Spleen (tissue), 11 donors: Measurements from ENCODE around the gene FSIP1. TPM values are rescaled to one million over a fixed set of nuclear protein-coding genes. Genes with fewer than 3 reads are reported as not detected.

ENCODE experiments used
- DNase-seq: peaks from one replicate; pipeline ENCODE4 v3.0.0-alpha.2; 2020
- H3K27ac ChIP-seq, 8 donors: fragments of 200-600 bp; sonication (generic) in 7 of 8; 1 replicate in 4 of 8; 2 replicates in 4 of 8; pipeline versions ENCODE4 v1.5.0 to v1.8.0; 2016 to 2021; ENCODE audit warnings: inconsistent platforms in 4 of 8, mild to moderate bottlenecking in 4 of 8, moderate library complexity in 1 of 8
- H3K27me3 ChIP-seq, 7 donors: fragments of 200-600 bp; sonication (generic) in 6 of 7; replicated peaks in 1 of 7; 1 replicate in 4 of 7; 2 replicates in 3 of 7; pipeline versions ENCODE4 v1.5.0 to v1.8.0; 2016 to 2021; ENCODE audit warnings: inconsistent platforms in 3 of 7, mild to moderate bottlenecking in 1 of 7
- H3K36me3 ChIP-seq, 6 donors: fragments of 200-600 bp; sonication (generic) in 5 of 6; 1 replicate in 4 of 6; 2 replicates in 2 of 6; pipeline versions ENCODE4 v1.5.0 to v1.8.0; 2016 to 2021; ENCODE audit warnings: inconsistent platforms in 2 of 6
- H3K4me1 ChIP-seq, 6 donors: fragments of 200-600 bp; sonication (generic) in 5 of 6; 1 replicate in 3 of 6; 2 replicates in 3 of 6; pipeline versions ENCODE4 v1.5.0 to v1.8.0; 2016 to 2021; ENCODE audit warnings: inconsistent platforms in 3 of 6
- H3K4me3 ChIP-seq, 8 donors: fragments of 200-600 bp; sonication (generic) in 7 of 8; 1 replicate in 4 of 8; 2 replicates in 4 of 8; pipeline versions ENCODE4 v1.5.0 to v1.8.0; 2016 to 2021; ENCODE audit warnings: inconsistent platforms in 4 of 8, mild to moderate bottlenecking in 4 of 8, moderate library complexity in 2 of 8
- H3K9me3 ChIP-seq, 8 donors: fragments of 200-600 bp; sonication (generic) in 7 of 8; 1 replicate in 4 of 8; 2 replicates in 4 of 8; pipeline versions ENCODE4 v1.5.0 to v1.8.0; 2016 to 2021; ENCODE audit warnings: inconsistent platforms in 4 of 8
- POLR2A ChIP-seq, 3 donors: fragments of 450-650 bp; IDR thresholded peaks; one replicate each; pipeline ENCODE4 v1.5.1; 2017; ENCODE audit warnings: antibody characterized with exemption in 3 of 3, mild to moderate bottlenecking in 1 of 3
- POLR2AphosphoS5 ChIP-seq, 3 donors: sonication (generic); formaldehyde crosslinking; IDR thresholded peaks; one replicate each; pipeline ENCODE4 v1.5.1; 2017; ENCODE audit warnings: antibody characterized with exemption in 3 of 3
- WGBS, 5 donors: extraction: QIAGEN DNeasy Blood & Tissue Kit in 3 of 5; methylation state at CpG; one replicate each; pipeline versions ENCODE4 v1.1.5 to v1.1.7; 2013 to 2018; 5-methylcytosine and 5-hydroxymethylcytosine counted together
- intact Hi-C: fragments of 100-400 bp; cut with DNase I; formaldehyde crosslinking; loops from one replicate; pipeline ENCODE4 v1.15.0; 2023; ENCODE audit warnings: low total_unique reads
- polyA plus RNA-seq, 3 donors: library from polyadenylated mRNA; stranded (reverse); fragments of 200-250 nt; gene quantifications; one replicate each; pipeline ENCODE4 v1.2.1, GENCODE V29; 2013
- total RNA-seq, 7 donors: library from RNA; depleted of rRNA in 3 of 7; stranded (reverse); fragments of >200 nt in 3 of 7; fragmentation: NEBNext Ultra II Directional in 4 of 7; extraction: Animal tissue kit (Norgen Biotek cat#: 25700) in 4 of 7; gene quantifications; one replicate each; pipeline versions ENCODE4 v1.1.0 to v1.2.1, GENCODE V29; 2016 to 2021
- TF ChIP-seq, protein P1 (sequence below), 11 experiments: fragments of 200-600 bp in 7 of 11; fragments of 450-650 bp in 4 of 11; sonication (generic) in 4 of 11; IDR thresholded peaks in 8 of 11; conservative IDR thresholded peaks in 3 of 11; 1 replicate in 7 of 11; 2 replicates in 4 of 11; pipeline versions ENCODE4 v1.4.0 to v1.8.0; 2016 to 2021; ENCODE audit warnings: antibody characterized with exemption in 11 of 11, inconsistent platforms in 4 of 11, mild to moderate bottlenecking in 1 of 11
- donor health status: healthy with polysubstance abuse.
- donor health status: DM: no; HTN: no; CAD: no; lungs with moderate emphysema.
- donor health status: DM: no; HTN: no; CAD: no.
- donor health status: Bipolar disorder and iron deficiency.
- donor health status: healthy.
- donor health status: DM: no; HTN: no; CAD: no.
- donor health status: DM: yes; HTN: yes; CAD: no.

Gene FSIP1
- total and polyA plus RNA-seq, 10 donors, result 0.09 to 2.3 (median 0.45) TPM

- H3K27ac ChIP-seq, result no peak overlapping the region
- TF ChIP-seq POLR2A (IDR thresholded peaks at IDR 0.05), result no peak
- TF ChIP-seq, protein P1, sequence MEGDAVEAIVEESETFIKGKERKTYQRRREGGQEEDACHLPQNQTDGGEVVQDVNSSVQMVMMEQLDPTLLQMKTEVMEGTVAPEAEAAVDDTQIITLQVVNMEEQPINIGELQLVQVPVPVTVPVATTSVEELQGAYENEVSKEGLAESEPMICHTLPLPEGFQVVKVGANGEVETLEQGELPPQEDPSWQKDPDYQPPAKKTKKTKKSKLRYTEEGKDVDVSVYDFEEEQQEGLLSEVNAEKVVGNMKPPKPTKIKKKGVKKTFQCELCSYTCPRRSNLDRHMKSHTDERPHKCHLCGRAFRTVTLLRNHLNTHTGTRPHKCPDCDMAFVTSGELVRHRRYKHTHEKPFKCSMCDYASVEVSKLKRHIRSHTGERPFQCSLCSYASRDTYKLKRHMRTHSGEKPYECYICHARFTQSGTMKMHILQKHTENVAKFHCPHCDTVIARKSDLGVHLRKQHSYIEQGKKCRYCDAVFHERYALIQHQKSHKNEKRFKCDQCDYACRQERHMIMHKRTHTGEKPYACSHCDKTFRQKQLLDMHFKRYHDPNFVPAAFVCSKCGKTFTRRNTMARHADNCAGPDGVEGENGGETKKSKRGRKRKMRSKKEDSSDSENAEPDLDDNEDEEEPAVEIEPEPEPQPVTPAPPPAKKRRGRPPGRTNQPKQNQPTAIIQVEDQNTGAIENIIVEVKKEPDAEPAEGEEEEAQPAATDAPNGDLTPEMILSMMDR (IDR thresholded peaks at IDR 0.05 in 8 of 11, conservative IDR thresholded peaks at IDR 0.05 in 3 of 11), result no peak
- TF ChIP-seq POLR2AphosphoS5 (IDR thresholded peaks at IDR 0.05), result no peak
- no peaks in the 10 kb centered on the region for H3K27me3 ChIP-seq
- intact Hi-C loops, result no loop called here
- H3K4me3 ChIP-seq, result no peak overlapping the region
- no peaks in the 10 kb centered on the region for H3K36me3 ChIP-seq
- H3K9me3 ChIP-seq, result no peaks in the 10 kb centered on the region
- no peaks in the 10 kb centered on the region for H3K4me1 ChIP-seq
- no peak for DNase-seq
Observed at GRCh38 chr15:39741258-39741657, 41.4 kb downstream of the FSIP1 start.

- no peak overlapping the region for H3K27ac ChIP-seq
- intact Hi-C loops, result no loop called here
- no peaks in the 10 kb centered on the region for H3K4me1 ChIP-seq
- no peaks in the 10 kb centered on the region for H3K27me3 ChIP-seq
- no peaks in the 10 kb centered on the region for H3K9me3 ChIP-seq
- no peak for TF ChIP-seq POLR2A (IDR thresholded peaks at IDR 0.05)
- TF ChIP-seq POLR2AphosphoS5 (IDR thresholded peaks at IDR 0.05), result no peak
- TF ChIP-seq, protein P1 (IDR thresholded peaks at IDR 0.05 in 8 of 11, conservative IDR thresholded peaks at IDR 0.05 in 3 of 11), result no peak
- DNase-seq, result no peak
- 94 to 99% (median 97%) methylated on average over 3 of the region's 3 CpGs for WGBS, 5 donors
- H3K36me3 ChIP-seq, result no peaks in the 10 kb centered on the region
- H3K4me3 ChIP-seq, result no peak overlapping the region
Observed at GRCh38 chr15:39738998-39739397, 43.6 kb downstream of the FSIP1 start.

DNA sequence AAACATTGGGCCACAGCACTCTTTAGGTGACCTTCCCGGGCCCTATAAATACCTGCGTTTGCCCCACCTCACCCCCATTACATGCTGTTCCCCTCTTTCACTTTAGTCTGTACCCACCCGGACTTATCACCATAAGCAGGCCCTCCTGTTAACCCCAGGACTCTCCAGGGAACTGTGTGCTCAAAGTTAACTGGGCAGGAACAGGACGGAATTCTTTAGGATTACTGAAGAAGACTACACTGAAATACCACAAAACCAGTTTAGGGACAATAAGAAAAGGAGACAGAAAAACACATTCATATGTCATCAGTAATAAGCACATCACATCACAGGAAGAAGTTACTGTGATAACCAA, 45.5 kb downstream of the FSIP1 start:
- H3K27ac ChIP-seq, result no peak overlapping the region
- 76 to 95% (median 82%) methylated on average over 4 of the region's 4 CpGs for WGBS, 5 donors

DNA sequence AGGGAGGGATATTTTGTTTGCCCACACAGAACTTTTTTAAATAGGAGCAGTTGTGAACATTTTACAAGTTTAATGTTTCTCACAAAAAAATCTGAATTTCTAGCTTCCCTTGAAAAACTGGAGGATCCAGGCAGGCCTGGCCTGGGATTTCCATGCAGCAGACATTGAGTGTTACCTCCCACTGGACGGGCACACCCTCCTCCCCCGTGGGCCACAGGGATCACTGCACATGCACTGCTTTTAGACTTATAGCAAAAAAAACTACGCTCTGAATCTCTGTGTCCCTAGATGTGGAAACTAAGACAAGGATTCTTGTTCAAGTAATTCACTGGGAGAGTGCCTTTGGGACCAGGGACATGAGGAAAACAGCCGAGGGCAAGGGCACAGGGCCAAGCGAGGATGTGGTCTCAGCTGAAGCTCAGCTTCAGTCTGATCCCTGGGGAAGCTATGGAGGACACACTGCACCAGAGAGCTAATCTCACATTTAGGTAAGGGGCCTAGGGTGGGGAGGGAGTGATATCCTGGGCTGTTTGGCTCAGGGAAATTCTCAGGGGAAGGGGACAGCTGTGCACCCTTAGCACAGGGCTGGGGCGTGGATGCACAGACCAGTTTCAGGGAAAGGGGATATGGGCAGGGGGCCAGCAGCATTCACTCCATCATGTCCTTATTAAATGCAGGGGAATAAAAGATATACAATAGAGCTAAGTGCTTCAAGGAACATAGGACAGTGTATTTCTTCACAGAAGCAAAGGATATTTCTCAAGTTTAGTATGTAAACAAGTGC, 46.0 kb downstream of the FSIP1 start:
- no peaks in the 10 kb centered on the region for H3K36me3 ChIP-seq
- DNase-seq, result no peak
- 79 to 92% (median 87%) methylated on average over 6 of the region's 6 CpGs for WGBS, 5 donors
- no peak overlapping the region for H3K4me3 ChIP-seq
- TF ChIP-seq POLR2AphosphoS5 (IDR thresholded peaks at IDR 0.05), result no peak
- TF ChIP-seq POLR2A (IDR thresholded peaks at IDR 0.05), result no peak
- TF ChIP-seq, protein P1 (IDR thresholded peaks at IDR 0.05 in 8 of 11, conservative IDR thresholded peaks at IDR 0.05 in 3 of 11), result no peak
- no peak overlapping the region for H3K27ac ChIP-seq
- no peaks in the 10 kb centered on the region for H3K27me3 ChIP-seq
- H3K9me3 ChIP-seq, result no peaks in the 10 kb centered on the region
- H3K4me1 ChIP-seq, result no peaks in the 10 kb centered on the region
- intact Hi-C loops, result no loop called here

More for the DNA sequence above, 45.5 kb downstream of the FSIP1 start:
- no peak for DNase-seq
- Histone ChIP-seq H3K4me3 (no peak overlapping the region), H3K36me3 (no peaks in the 10 kb centered on the region), H3K4me1 (no peaks in the 10 kb centered on the region), H3K9me3 (no peaks in the 10 kb centered on the region), H3K27me3 (no peaks in the 10 kb centered on the region)
- intact Hi-C loops, result no loop called here
- no peak for TF ChIP-seq POLR2AphosphoS5 (IDR thresholded peaks at IDR 0.05)
- TF ChIP-seq POLR2A (IDR thresholded peaks at IDR 0.05), result no peak
- TF ChIP-seq, protein P1 (IDR thresholded peaks at IDR 0.05 in 8 of 11, conservative IDR thresholded peaks at IDR 0.05 in 3 of 11), result no peak
